ENCODE data around the gene ITGB2. TPM values are rescaled to one million over a fixed set of nuclear protein-coding genes. Genes with fewer than 3 reads are reported as not detected.

ITGB2 gene
- total RNA-seq, 1 experiment from 2014 or later, result 1.5 TPM

DNA sequence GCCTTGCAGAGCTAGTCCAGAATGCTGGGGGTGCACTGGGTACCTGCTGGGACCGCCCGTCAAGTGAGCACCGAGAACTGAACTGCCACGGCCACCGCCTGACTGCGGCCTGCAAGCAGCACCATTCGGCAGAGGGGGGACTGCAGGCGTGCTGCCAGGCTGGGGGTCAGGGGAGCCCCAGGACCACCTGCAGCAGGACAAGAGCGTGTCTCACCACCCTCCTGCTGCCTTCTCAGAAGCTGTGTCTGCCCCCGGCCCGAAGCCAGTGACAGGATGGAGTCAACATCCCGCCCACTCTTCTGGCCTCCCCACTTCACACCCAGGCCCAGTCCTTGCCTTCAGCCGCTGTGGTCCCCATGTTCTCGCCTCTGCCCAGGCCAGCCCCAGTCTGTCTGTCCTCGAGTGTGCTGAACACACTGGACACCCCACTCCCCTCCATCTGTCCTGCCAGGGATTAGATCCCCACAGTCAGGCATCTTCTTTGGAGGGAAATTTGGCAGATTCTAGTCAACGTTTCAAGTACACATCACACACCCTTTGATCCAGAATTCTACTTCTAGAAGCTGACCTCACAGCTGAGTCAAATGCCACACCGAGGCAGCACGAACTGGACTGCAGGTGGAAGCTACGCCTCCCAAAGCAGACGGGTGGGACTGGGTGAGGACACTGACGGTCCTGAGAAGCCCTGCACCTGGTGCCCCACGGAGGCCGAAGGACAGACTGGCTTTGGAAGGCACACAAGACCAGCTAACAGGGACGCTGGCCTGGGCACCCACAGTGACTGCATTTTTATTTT lies 73.2 kb downstream of the ITGB2 start (continued):
- TF ChIP-seq, protein P1, sequence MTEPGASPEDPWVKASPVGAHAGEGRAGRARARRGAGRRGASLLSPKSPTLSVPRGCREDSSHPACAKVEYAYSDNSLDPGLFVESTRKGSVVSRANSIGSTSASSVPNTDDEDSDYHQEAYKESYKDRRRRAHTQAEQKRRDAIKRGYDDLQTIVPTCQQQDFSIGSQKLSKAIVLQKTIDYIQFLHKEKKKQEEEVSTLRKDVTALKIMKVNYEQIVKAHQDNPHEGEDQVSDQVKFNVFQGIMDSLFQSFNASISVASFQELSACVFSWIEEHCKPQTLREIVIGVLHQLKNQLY (CRISPR knock-in tag; IDR thresholded peaks at IDR 0.05), result no peak
- TF ChIP-seq, protein P2, sequence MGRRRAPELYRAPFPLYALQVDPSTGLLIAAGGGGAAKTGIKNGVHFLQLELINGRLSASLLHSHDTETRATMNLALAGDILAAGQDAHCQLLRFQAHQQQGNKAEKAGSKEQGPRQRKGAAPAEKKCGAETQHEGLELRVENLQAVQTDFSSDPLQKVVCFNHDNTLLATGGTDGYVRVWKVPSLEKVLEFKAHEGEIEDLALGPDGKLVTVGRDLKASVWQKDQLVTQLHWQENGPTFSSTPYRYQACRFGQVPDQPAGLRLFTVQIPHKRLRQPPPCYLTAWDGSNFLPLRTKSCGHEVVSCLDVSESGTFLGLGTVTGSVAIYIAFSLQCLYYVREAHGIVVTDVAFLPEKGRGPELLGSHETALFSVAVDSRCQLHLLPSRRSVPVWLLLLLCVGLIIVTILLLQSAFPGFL (CRISPR knock-in tag; IDR thresholded peaks at IDR 0.05; ENCODE audit: borderline replicate concordance), result no peak
- TF ChIP-seq SP1 (CRISPR knock-in tag; conservative IDR thresholded peaks at IDR 0.05) (no peak), NR2C2 (CRISPR knock-in tag; IDR thresholded peaks at IDR 0.05) (no peak), NR1H2 (CRISPR knock-in tag; IDR thresholded peaks at IDR 0.05) (no peak), MYBL2 (CRISPR knock-in tag; IDR thresholded peaks at IDR 0.05) (no peak), ZNF396 (CRISPR knock-in tag; IDR thresholded peaks at IDR 0.05; ENCODE audit: borderline replicate concordance) (no peak)
- TF ChIP-seq, protein P3, sequence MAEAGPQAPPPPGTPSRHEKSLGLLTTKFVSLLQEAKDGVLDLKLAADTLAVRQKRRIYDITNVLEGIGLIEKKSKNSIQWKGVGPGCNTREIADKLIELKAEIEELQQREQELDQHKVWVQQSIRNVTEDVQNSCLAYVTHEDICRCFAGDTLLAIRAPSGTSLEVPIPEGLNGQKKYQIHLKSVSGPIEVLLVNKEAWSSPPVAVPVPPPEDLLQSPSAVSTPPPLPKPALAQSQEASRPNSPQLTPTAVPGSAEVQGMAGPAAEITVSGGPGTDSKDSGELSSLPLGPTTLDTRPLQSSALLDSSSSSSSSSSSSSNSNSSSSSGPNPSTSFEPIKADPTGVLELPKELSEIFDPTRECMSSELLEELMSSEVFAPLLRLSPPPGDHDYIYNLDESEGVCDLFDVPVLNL (CRISPR knock-in tag; IDR thresholded peaks at IDR 0.05; ENCODE audit: borderline replicate concordance, low read depth), result no peak
- TF ChIP-seq, protein P4, sequence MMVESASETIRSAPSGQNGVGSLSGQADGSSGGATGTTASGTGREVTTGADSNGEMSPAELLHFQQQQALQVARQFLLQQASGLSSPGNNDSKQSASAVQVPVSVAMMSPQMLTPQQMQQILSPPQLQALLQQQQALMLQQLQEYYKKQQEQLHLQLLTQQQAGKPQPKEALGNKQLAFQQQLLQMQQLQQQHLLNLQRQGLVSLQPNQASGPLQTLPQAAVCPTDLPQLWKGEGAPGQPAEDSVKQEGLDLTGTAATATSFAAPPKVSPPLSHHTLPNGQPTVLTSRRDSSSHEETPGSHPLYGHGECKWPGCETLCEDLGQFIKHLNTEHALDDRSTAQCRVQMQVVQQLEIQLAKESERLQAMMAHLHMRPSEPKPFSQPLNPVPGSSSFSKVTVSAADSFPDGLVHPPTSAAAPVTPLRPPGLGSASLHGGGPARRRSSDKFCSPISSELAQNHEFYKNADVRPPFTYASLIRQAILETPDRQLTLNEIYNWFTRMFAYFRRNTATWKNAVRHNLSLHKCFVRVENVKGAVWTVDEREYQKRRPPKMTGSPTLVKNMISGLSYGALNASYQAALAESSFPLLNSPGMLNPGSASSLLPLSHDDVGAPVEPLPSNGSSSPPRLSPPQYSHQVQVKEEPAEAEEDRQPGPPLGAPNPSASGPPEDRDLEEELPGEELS (CRISPR knock-in tag; IDR thresholded peaks at IDR 0.05), result no peak

DNA sequence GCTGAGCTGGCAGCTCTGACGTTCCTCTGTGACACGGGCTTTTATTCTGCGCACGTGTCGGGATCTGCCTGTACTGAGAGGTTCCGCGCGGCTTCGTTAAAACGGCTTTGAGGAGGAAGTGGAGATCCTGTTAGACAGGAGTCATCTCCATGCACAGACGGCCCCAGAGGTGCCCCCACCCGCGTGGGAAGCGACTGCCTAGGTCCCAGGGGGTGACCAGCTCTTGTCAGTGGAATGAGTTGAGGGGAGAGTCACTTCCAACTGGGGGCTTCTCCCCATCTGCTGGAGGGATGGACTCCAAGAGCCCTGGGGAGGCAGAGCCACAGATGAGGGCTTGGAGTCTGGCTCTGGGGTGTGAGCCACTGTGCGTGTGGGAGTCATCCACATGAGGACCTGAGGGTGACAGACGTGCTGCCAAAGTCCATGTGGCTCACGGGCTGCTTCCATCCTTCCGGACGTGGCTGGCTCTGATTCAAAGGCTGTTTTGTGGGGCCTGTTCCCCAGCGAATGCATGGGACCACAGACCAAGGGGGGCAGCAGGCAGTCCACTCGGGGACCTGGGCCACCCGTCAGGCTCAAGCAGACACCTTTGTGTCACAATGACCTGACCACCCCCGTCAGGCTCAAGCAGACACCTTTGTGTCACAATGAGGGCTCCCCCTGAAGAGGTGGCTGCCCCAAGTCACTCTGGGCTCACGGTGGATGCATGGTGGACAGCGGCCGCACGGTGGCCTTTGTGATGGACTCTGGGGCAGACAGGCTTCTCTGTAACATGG lies 74.0 kb downstream of the ITGB2 start:
- POLR2A ChIA-PET, result no interaction called here
- DNase-seq (ENCODE audit: low spot score) (no peak), ATAC-seq (no peak)
- Mint-ChIP-seq H3K9me3 (no peaks in the 10 kb centered on the region), H3K4me3 (peak overlapping the region; percentile 57), H3K36me3 (peaks cover 27% of the 10 kb centered on the region), H3K27ac (peak overlapping the region; percentile 79), H3K4me1 (peaks cover 13% of the 10 kb centered on the region), H3K27me3 (ENCODE audit: low read depth) (no peaks in the 10 kb centered on the region)
- TF ChIP-seq SP1 (CRISPR knock-in tag; conservative IDR thresholded peaks at IDR 0.05) (no peak), ATF1 (CRISPR knock-in tag; IDR thresholded peaks at IDR 0.05) (no peak), NR3C1 (CRISPR knock-in tag; conservative IDR thresholded peaks at IDR 0.05; ENCODE audit: low read depth) (no peak)
- TF ChIP-seq, protein P5, sequence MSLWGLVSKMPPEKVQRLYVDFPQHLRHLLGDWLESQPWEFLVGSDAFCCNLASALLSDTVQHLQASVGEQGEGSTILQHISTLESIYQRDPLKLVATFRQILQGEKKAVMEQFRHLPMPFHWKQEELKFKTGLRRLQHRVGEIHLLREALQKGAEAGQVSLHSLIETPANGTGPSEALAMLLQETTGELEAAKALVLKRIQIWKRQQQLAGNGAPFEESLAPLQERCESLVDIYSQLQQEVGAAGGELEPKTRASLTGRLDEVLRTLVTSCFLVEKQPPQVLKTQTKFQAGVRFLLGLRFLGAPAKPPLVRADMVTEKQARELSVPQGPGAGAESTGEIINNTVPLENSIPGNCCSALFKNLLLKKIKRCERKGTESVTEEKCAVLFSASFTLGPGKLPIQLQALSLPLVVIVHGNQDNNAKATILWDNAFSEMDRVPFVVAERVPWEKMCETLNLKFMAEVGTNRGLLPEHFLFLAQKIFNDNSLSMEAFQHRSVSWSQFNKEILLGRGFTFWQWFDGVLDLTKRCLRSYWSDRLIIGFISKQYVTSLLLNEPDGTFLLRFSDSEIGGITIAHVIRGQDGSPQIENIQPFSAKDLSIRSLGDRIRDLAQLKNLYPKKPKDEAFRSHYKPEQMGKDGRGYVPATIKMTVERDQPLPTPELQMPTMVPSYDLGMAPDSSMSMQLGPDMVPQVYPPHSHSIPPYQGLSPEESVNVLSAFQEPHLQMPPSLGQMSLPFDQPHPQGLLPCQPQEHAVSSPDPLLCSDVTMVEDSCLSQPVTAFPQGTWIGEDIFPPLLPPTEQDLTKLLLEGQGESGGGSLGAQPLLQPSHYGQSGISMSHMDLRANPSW (CRISPR knock-in tag; conservative IDR thresholded peaks at IDR 0.05; ENCODE audit: low read depth), result no peak
- TF ChIP-seq, protein P6, sequence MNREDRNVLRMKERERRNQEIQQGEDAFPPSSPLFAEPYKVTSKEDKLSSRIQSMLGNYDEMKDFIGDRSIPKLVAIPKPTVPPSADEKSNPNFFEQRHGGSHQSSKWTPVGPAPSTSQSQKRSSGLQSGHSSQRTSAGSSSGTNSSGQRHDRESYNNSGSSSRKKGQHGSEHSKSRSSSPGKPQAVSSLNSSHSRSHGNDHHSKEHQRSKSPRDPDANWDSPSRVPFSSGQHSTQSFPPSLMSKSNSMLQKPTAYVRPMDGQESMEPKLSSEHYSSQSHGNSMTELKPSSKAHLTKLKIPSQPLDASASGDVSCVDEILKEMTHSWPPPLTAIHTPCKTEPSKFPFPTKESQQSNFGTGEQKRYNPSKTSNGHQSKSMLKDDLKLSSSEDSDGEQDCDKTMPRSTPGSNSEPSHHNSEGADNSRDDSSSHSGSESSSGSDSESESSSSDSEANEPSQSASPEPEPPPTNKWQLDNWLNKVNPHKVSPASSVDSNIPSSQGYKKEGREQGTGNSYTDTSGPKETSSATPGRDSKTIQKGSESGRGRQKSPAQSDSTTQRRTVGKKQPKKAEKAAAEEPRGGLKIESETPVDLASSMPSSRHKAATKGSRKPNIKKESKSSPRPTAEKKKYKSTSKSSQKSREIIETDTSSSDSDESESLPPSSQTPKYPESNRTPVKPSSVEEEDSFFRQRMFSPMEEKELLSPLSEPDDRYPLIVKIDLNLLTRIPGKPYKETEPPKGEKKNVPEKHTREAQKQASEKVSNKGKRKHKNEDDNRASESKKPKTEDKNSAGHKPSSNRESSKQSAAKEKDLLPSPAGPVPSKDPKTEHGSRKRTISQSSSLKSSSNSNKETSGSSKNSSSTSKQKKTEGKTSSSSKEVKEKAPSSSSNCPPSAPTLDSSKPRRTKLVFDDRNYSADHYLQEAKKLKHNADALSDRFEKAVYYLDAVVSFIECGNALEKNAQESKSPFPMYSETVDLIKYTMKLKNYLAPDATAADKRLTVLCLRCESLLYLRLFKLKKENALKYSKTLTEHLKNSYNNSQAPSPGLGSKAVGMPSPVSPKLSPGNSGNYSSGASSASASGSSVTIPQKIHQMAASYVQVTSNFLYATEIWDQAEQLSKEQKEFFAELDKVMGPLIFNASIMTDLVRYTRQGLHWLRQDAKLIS (CRISPR knock-in tag; IDR thresholded peaks at IDR 0.05; ENCODE audit: borderline replicate concordance), result no peak
- CTCF ChIA-PET, result interaction anchor here (0.9 to 1.4 kb wide), 5 partner anchors 26 to 336 kb away, joined by 3 to 6 read pairs (median 3); partner anchors contain the start of genes PTTG1IP and UBE2G2
